Loucy (cell line): ENCODE measurements around the gene HS1BP3.

Experiments used
- H2AFZ ChIP-seq: fragments of 200-600 bp; sonication (generic); 2 replicates; pipeline ENCODE4 v1.6.0; 2016; ENCODE audit warnings: antibody characterized with exemption, mild to moderate bottlenecking, low read length, moderate library complexity
- H3F3A ChIP-seq: fragments of 200-600 bp; 2 replicates; pipeline ENCODE4 v1.6.0; 2016; ENCODE audit warnings: antibody characterized with exemption, low read depth, mild to moderate bottlenecking
- H3K27me3 ChIP-seq: fragments of 200-600 bp; sonication (generic); 2 replicates; pipeline ENCODE4 v1.6.1; 2014; ENCODE audit warnings: low read length, mild to moderate bottlenecking; ENCODE audit not compliant: insufficient read depth, poor library complexity, severe bottlenecking
- H3K36me3 ChIP-seq: fragments of 200-600 bp; sonication (generic); 2 replicates; pipeline ENCODE4 v1.6.1; 2016; ENCODE audit warnings: low read length; ENCODE audit not compliant: insufficient read depth
- H3K4me1 ChIP-seq: fragments of 200-600 bp; sonication (generic); 2 replicates; pipeline ENCODE4 v1.5.1; 2014; ENCODE audit warnings: low read length, mild to moderate bottlenecking; ENCODE audit not compliant: insufficient read depth, poor library complexity, severe bottlenecking
- H3K4me2 ChIP-seq: fragments of 200-600 bp; sonication (generic); 2 replicates; pipeline ENCODE4 v1.6.0; 2014; ENCODE audit warnings: antibody characterized with exemption, low read length, low read depth, mild to moderate bottlenecking; ENCODE audit not compliant: poor library complexity, severe bottlenecking
- H3K4me3 ChIP-seq: fragments of 200-600 bp; sonication (generic); 2 replicates; pipeline ENCODE4 v1.5.1; 2014; ENCODE audit warnings: low read length, mild to moderate bottlenecking, mixed read lengths; ENCODE audit not compliant: poor library complexity, severe bottlenecking
- H3K79me2 ChIP-seq: fragments of 200-600 bp; sonication (generic); 2 replicates; pipeline ENCODE4 v1.6.1; 2014; ENCODE audit warnings: low read length; ENCODE audit not compliant: insufficient read depth
- H3K9ac ChIP-seq: fragments of 200-600 bp; sonication (generic); 2 replicates; pipeline ENCODE4 v1.6.0; 2014; ENCODE audit warnings: mild to moderate bottlenecking, low read depth, low read length, moderate library complexity; ENCODE audit not compliant: poor library complexity, severe bottlenecking
- H3K9me2 ChIP-seq: fragments of 200-600 bp; sonication (generic); replicated peaks from 2 replicates; pipeline ENCODE4 v1.6.1; 2016; ENCODE audit warnings: low read depth, low read length, mixed read lengths
- H3K9me3 ChIP-seq: fragments of 200-600 bp; sonication (generic); 2 replicates; pipeline ENCODE4 v1.6.1; 2014; ENCODE audit warnings: mild to moderate bottlenecking, antibody characterized with exemption, low read length, low read depth; ENCODE audit not compliant: insufficient read depth
- H4K20me1 ChIP-seq: fragments of 200-600 bp; sonication (generic); 2 replicates; pipeline ENCODE4 v1.6.0; 2014; ENCODE audit warnings: antibody characterized with exemption, low read length, mild to moderate bottlenecking; ENCODE audit not compliant: insufficient read depth, poor library complexity, severe bottlenecking
- EZH2phosphoT487 ChIP-seq: fragments of 200-600 bp; IDR thresholded peaks from 2 replicates; pipeline ENCODE4 v1.6.1; 2018; ENCODE audit warnings: antibody characterized with exemption, mild to moderate bottlenecking, moderate library complexity, borderline replicate concordance
- TF ChIP-seq, protein P1 (sequence below): fragments of 200-600 bp; sonication (generic); conservative IDR thresholded peaks from 2 replicates; pipeline ENCODE4 v1.5.1; 2014; ENCODE audit warnings: mild to moderate bottlenecking, antibody characterized with exemption, low read length

HS1BP3 gene

DNA sequence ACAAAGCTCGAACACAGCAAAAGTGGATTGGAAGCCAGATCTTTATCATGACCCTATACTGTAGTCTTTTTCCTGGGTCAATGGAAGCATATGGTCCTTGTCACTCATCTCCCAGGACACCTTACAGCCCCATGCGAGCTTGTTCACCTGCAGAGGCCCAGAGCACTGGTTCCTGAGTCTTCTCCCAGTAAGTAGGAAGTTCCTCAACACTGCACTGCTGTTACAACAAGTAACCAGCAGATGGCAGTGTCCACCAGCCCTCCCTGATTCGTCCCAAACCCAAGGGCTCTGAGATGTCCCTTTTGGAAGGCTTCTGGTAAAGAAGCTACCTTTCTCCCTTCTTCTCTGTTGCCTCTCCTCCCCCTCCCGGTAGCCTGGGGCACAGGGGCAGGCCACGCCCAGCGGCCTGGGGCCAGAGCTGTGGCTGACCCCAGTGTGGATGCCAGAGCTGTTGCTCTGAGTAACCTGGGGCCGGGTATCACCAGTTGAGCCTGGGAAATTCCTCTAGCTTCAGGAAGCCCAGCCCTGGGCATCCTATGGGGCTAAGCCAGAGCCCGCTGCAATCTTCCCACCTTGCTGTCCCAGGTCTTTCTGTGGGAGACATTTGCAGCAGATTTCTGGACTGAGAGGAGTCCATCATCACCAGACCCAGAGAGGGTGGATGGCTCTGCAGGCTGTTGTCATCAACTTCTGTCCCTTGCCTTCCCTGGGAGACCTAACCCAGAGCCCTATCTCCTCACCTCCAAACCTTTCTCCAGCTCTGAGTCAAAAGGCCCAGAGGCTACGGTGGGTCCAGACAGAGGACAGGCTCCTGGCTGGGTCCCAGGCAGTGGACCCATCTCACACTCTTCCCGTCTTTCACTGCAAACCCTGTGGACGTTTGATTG is 10.8 kb upstream of the HS1BP3 start:
- peaks cover 9% of the 10 kb centered on the region for H3K4me1 ChIP-seq
- no peaks in the 10 kb centered on the region for H3K27me3 ChIP-seq
- TF ChIP-seq EZH2phosphoT487: no peak
- TF ChIP-seq, protein P1, sequence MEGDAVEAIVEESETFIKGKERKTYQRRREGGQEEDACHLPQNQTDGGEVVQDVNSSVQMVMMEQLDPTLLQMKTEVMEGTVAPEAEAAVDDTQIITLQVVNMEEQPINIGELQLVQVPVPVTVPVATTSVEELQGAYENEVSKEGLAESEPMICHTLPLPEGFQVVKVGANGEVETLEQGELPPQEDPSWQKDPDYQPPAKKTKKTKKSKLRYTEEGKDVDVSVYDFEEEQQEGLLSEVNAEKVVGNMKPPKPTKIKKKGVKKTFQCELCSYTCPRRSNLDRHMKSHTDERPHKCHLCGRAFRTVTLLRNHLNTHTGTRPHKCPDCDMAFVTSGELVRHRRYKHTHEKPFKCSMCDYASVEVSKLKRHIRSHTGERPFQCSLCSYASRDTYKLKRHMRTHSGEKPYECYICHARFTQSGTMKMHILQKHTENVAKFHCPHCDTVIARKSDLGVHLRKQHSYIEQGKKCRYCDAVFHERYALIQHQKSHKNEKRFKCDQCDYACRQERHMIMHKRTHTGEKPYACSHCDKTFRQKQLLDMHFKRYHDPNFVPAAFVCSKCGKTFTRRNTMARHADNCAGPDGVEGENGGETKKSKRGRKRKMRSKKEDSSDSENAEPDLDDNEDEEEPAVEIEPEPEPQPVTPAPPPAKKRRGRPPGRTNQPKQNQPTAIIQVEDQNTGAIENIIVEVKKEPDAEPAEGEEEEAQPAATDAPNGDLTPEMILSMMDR: peak; percentile 97
- no peaks in the 10 kb centered on the region for H3K36me3 ChIP-seq
- H3K79me2 ChIP-seq: no peaks in the 10 kb centered on the region
- H3K9me3 ChIP-seq: no peaks in the 10 kb centered on the region
- no peak overlapping the region for H3K4me2 ChIP-seq
- H4K20me1 ChIP-seq: no peaks in the 10 kb centered on the region
- H3K9ac ChIP-seq: no peak overlapping the region
- no peaks in the 10 kb centered on the region for H3K9me2 ChIP-seq
- H3F3A ChIP-seq: no peaks in the 10 kb centered on the region
- peak overlapping the region; percentile 48 for H2AFZ ChIP-seq
- no peak overlapping the region for H3K4me3 ChIP-seq

DNA sequence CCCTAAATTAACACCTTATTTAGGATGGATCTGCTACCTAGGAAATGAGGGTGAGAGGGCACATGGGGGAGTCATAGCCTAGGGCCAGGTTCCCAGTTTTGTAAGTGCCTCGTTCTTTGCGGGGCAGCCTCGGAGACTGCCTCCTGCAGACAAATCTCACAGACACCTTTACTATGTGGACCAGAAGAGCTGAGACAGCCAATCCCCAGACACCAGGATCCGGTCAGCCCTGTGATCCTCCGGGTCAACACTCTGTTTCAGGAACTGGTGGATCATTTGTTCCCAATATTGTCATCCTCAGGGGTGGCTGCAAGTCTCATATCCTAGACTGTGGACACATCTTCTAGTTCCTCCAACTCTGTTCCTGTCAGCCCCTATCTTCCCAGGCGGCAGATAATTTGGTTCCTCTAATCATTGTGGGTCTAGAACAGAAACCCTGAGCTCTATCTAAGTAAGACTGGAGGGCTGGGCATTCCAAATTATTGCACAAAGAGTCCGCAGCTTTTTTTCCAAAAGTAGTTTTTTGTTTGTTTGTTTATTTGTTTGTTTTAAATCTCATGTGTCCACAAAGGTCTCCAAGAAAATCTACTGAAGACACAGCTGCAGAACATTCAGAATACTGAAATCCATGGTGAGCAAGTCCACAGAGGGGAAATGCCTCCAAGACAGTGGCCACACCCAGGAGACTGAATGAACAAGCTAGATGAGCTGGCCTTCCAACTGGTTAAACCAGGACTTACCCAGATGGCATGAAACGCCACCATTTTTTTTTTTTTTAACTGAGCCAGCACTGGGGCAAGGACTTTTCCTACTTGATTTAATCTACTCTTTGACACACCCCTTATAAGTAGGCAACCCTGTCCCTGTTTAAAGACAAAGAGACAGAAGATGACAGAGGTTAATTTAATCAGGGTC is 9.9 kb upstream of the HS1BP3 start:
- H3K36me3 ChIP-seq: no peaks in the 10 kb centered on the region
- H3K79me2 ChIP-seq: no peaks in the 10 kb centered on the region
- H3K9ac ChIP-seq: no peak overlapping the region
- no peak overlapping the region; the same call in 1 of the 2 replicates for H2AFZ ChIP-seq
- TF ChIP-seq, protein P1: no peak
- TF ChIP-seq EZH2phosphoT487: no peak
- no peak overlapping the region for H3K4me3 ChIP-seq
- H3K9me2 ChIP-seq: no peaks in the 10 kb centered on the region
- H3F3A ChIP-seq: no peaks in the 10 kb centered on the region
- H3K4me2 ChIP-seq: no peak overlapping the region
- H3K27me3 ChIP-seq: no peaks in the 10 kb centered on the region
- H3K9me3 ChIP-seq: no peaks in the 10 kb centered on the region
- H3K4me1 ChIP-seq: peaks cover 10% of the 10 kb centered on the region
- H4K20me1 ChIP-seq: no peaks in the 10 kb centered on the region

DNA sequence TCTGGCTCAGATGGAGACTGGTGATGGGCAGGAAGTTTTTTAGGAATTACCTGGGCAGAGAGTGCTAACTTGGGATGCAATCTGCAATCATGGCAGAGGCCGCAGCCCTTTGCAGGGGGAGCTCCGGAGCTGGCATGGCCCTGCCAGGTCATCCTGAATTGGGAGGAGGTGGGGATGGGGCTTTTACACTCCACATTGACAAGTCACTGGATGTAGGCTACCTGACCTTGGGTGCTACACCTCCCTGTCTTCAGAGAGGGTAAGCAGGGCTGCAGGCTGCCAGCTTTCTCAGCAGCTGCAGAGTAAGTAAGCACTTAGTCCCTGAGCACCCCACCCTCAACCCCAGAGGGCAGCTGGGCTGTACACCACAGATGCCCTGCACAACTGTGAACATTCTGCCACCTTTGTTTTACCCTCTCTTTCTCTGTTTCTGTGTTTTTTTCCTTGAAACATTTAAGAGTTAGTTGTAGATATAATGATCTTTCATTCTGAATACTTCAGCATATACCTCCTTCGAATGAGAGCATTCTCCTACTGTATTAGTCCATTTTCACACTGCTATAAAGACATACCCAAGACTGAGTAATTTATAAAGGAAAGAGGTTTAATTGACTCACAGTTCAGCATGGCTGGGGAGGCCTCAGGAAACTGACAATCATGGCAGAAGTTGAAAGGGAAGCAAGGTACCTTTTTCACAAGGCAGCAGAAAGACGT is 6.8 kb upstream of the HS1BP3 start:
- no peak overlapping the region for H3K4me3 ChIP-seq
- H3K36me3 ChIP-seq: no peaks in the 10 kb centered on the region
- H3K4me2 ChIP-seq: no peak overlapping the region
- no peaks in the 10 kb centered on the region for H3K9me3 ChIP-seq
- H3K4me1 ChIP-seq: peaks cover 41% of the 10 kb centered on the region
- H3K9ac ChIP-seq: no peak overlapping the region
- H3F3A ChIP-seq: no peaks in the 10 kb centered on the region
- H2AFZ ChIP-seq: no peak overlapping the region
- TF ChIP-seq, protein P1: no peak
- no peak for TF ChIP-seq EZH2phosphoT487
- no peaks in the 10 kb centered on the region for H3K9me2 ChIP-seq
- H4K20me1 ChIP-seq: no peaks in the 10 kb centered on the region
- no peaks in the 10 kb centered on the region for H3K27me3 ChIP-seq
- no peaks in the 10 kb centered on the region for H3K79me2 ChIP-seq
